NCI-H1694 treated with DMSO at 0.1 percent for 48 hours (cell line): Measurements from ENCODE around the gene ZNF579.
"Not testable (repeated sequence)": the region's sequence is repeated elsewhere in the genome, so short reads cannot be mapped to it uniquely, and the experiment has no call there.

Source experiments
- DNase-seq: peaks from one replicate; lab custom pipeline; 2025; lab: John Stamatoyannopoulos, UW

The ZNF579 gene

GRCh38 chr19:55539090-55539984 lies 41.3 kb downstream of the ZNF579 start:
- DNase-seq, result no peak

- DNase-seq, result no peak
Observed at GRCh38 chr19:55538132-55538531, 42.5 kb downstream of the ZNF579 start.

- DNase-seq, result no peak
Observed at GRCh38 chr19:55537741-55538111, 42.9 kb downstream of the ZNF579 start.

GRCh38 chr19:55536951-55537740 lies 43.5 kb downstream of the ZNF579 start, which contains the start of gene SBK2:
Gene SBK2 (minus strand): TSS chr19:55537133. CDS start chr19:55536294, 839 bp downstream.
- DNase-seq, result no peak

- DNase-seq, result no peak
Observed at GRCh38 chr19:55536366-55536765, 44.3 kb downstream of the ZNF579 start.

GRCh38 chr19:55535965-55536350 lies 44.7 kb downstream of the ZNF579 start:
- no peak for DNase-seq

GRCh38 chr19:55535173-55535964 lies 45.3 kb downstream of the ZNF579 start:
- DNase-seq, result no peak

- not testable (repeated sequence) for DNase-seq
Observed at GRCh38 chr19:55534280-55534679, 46.4 kb downstream of the ZNF579 start.

GRCh38 chr19:55530996-55531395 lies 49.7 kb downstream of the ZNF579 start:
- DNase-seq, result no peak

GRCh38 chr19:55529636-55530234 lies 50.9 kb downstream of the ZNF579 start:
- DNase-seq, result no peak

GRCh38 chr19:55528030-55528803 lies 52.4 kb downstream of the ZNF579 start:
- peak; percentile 96 for DNase-seq

- DNase-seq, result no peak
Observed at GRCh38 chr19:55527197-55528029, 53.2 kb downstream of the ZNF579 start.
